ENCODE results near the gene CNTNAP2. TPM values are rescaled to one million over a fixed set of nuclear protein-coding genes. Genes with fewer than 3 reads are reported as not detected.

The CNTNAP2 gene
- total RNA-seq, 3 donors from 2014 or later (not counting 1 experiment from before 2014, with no cell fraction given) = 0.18 to 1.1 TPM; not detected in 1

DNA sequence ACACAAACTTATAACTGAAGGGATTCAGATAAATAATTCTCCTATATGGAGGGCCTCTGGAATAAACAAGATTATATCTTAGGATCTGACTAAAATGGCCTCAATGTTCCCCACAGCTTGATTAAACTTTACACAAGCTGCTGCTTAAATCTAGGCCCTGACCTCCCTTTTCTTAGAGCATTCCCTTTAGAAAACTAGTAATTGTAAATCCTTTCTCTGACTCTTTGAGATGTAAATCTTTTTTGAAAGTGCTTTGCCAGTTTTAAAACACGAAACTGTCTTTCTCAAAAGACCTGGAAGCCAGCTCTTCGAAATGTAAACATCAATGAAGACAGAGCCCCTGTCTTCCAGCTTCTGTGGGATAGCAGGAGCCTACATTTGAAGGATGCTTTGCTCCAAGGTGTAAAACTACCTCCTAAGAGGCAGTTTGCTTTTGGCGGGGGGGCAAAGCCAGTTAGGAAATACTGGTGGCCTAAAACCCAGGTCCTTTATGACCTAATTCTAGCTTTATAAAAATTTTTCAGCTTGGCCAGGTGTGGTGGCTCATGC lies 758.7 kb downstream of the CNTNAP2 start:
- Histone ChIP-seq H3K4me1 (ENCODE audit: control insufficient read depth, insufficient read depth, low read length) (no peaks in the 10 kb centered on the region), H3K36me3 (ENCODE audit: control insufficient read depth, insufficient read depth, low read length) (no peaks in the 10 kb centered on the region), H3K27me3 (ENCODE audit: control insufficient read depth, insufficient read depth, low read length) (no peaks in the 10 kb centered on the region), H3K9me3 (ENCODE audit: control insufficient read depth, insufficient read depth, low read length) (peaks cover 6% of the 10 kb centered on the region), H3K4me3 (ENCODE audit: low read length) (no peak overlapping the region), H3K27ac (ENCODE audit: low read length) (no peak overlapping the region)
- peaks cover 9 to 16% of the 10 kb centered on the region in 2 donors for H3K9me3 Mint-ChIP-seq
- ATAC-seq (no peak), DNase-seq (no peak)
- intact Hi-C loops (cut with micrococcal nuclease) = no loop called here
- no peaks in the 10 kb centered on the region for H3K27me3 Mint-ChIP-seq (ENCODE audit: low read depth in 2 of 2)
- H3K4me1 Mint-ChIP-seq = no peaks in the 10 kb centered on the region
- peaks cover 10% of the 10 kb centered on the region for H3K36me3 Mint-ChIP-seq
- no peak overlapping the region for H3K4me3 Mint-ChIP-seq
- H3K27ac Mint-ChIP-seq = no peak overlapping the region
- TF ChIP-seq, protein P1, sequence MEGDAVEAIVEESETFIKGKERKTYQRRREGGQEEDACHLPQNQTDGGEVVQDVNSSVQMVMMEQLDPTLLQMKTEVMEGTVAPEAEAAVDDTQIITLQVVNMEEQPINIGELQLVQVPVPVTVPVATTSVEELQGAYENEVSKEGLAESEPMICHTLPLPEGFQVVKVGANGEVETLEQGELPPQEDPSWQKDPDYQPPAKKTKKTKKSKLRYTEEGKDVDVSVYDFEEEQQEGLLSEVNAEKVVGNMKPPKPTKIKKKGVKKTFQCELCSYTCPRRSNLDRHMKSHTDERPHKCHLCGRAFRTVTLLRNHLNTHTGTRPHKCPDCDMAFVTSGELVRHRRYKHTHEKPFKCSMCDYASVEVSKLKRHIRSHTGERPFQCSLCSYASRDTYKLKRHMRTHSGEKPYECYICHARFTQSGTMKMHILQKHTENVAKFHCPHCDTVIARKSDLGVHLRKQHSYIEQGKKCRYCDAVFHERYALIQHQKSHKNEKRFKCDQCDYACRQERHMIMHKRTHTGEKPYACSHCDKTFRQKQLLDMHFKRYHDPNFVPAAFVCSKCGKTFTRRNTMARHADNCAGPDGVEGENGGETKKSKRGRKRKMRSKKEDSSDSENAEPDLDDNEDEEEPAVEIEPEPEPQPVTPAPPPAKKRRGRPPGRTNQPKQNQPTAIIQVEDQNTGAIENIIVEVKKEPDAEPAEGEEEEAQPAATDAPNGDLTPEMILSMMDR (IDR thresholded peaks at IDR 0.05) = no peak
- WGBS (ENCODE audit: insufficient coverage) = 78% methylated on average over 3 of the region's 3 CpGs

DNA sequence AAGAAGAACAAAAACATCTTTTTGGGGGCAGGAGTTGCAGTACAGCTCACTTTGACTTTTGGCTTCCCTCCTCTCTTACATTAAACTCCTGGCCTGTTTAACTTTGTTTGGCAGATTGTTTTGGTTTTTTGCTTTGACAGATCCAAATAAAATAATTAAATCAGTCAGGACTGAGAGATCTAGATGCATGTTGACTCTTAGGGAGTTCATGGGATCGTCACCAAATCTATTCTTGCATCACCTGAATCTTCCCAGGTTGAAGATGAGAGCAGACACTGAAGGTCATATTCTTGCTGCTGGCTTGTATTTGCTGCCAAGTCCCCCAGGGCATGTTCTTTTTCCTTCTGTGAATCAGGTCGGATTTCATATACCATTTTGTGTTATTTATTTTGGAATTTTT lies 759.4 kb downstream of the CNTNAP2 start:
- Mint-ChIP-seq H3K27me3 (ENCODE audit: low read depth in 2 of 2) (no peaks in the 10 kb centered on the region), H3K36me3 (peaks cover 10% of the 10 kb centered on the region), H3K27ac (no peak overlapping the region), H3K4me1 (no peaks in the 10 kb centered on the region), H3K9me3 (peaks cover 9 to 16% of the 10 kb centered on the region in 2 donors), H3K4me3 (no peak overlapping the region)
- Histone ChIP-seq H3K9me3 (ENCODE audit: control insufficient read depth, insufficient read depth, low read length) (peaks cover 6% of the 10 kb centered on the region), H3K4me3 (ENCODE audit: low read length) (no peak overlapping the region), H3K27ac (ENCODE audit: low read length) (no peak overlapping the region), H3K4me1 (ENCODE audit: control insufficient read depth, insufficient read depth, low read length) (no peaks in the 10 kb centered on the region), H3K27me3 (ENCODE audit: control insufficient read depth, insufficient read depth, low read length) (no peaks in the 10 kb centered on the region), H3K36me3 (ENCODE audit: control insufficient read depth, insufficient read depth, low read length) (no peaks in the 10 kb centered on the region)
- ATAC-seq (no peak), DNase-seq (no peak)
- WGBS (ENCODE audit: insufficient coverage) = 80% methylated on average over 1 of the region's 2 CpGs
- TF ChIP-seq, protein P1 (IDR thresholded peaks at IDR 0.05) = no peak
- intact Hi-C loops (cut with micrococcal nuclease) = no loop called here

DNA sequence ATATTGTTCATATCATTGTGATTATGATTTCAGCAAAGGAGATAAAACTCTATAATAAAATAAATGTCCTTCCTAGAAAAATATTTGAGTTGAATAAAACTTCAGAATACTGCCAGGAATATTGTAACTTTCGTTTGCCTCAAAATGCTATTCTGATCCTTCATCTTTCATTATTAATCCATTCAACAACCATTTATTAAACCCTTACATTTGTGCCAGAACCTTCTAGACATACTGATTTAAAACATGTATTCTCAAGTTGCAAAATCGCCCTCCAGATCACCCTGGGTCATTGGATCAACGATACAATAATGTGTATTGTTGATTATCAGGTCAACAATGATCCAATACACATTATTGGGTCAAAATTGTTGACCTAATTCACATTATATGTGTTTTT lies 759.8 kb downstream of the CNTNAP2 start:
- H3K9me3 Mint-ChIP-seq = peaks cover 9 to 16% of the 10 kb centered on the region in 2 donors
- Histone ChIP-seq H3K27me3 (ENCODE audit: control insufficient read depth, insufficient read depth, low read length) (no peaks in the 10 kb centered on the region), H3K27ac (ENCODE audit: low read length) (no peak overlapping the region), H3K9me3 (ENCODE audit: control insufficient read depth, insufficient read depth, low read length) (peaks cover 2% of the 10 kb centered on the region), H3K4me3 (ENCODE audit: low read length) (no peak overlapping the region), H3K36me3 (ENCODE audit: control insufficient read depth, insufficient read depth, low read length) (no peaks in the 10 kb centered on the region), H3K4me1 (ENCODE audit: control insufficient read depth, insufficient read depth, low read length) (no peaks in the 10 kb centered on the region)
- no peaks in the 10 kb centered on the region for H3K27me3 Mint-ChIP-seq (ENCODE audit: low read depth in 2 of 2)
- intact Hi-C loops (cut with micrococcal nuclease) = no loop called here
- DNase-seq (no peak), ATAC-seq (no peak)
- no peak overlapping the region for H3K27ac Mint-ChIP-seq
- peaks cover 10% of the 10 kb centered on the region for H3K36me3 Mint-ChIP-seq
- TF ChIP-seq, protein P1 (IDR thresholded peaks at IDR 0.05) = no peak
- no peaks in the 10 kb centered on the region for H3K4me1 Mint-ChIP-seq
- WGBS (ENCODE audit: insufficient coverage) = 100% methylated on average over 3 of the region's 3 CpGs
- no peak overlapping the region for H3K4me3 Mint-ChIP-seq

DNA sequence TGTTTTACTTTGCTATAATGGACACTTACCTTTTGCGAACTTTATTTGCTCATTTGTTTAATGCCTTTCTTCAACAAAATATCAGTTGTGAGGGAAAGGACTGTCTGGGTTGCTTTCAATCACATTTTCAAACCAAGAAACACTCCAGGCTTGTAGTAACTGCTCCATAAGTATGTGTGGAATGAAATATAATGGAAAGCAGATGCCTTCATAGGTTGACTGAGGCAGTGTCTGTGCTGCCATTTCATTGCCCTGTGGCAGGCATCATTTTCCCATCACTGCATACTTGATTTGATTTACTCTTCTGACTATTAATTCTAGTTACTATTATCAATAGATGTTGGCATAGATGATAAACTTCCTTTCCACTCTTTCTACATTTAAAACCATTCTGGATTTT lies 762.3 kb downstream of the CNTNAP2 start:
- H3K4me3 Mint-ChIP-seq = no peak overlapping the region
- DNase-seq (no peak), ATAC-seq (no peak)
- Histone ChIP-seq H3K27me3 (ENCODE audit: control insufficient read depth, insufficient read depth, low read length) (no peaks in the 10 kb centered on the region), H3K4me1 (ENCODE audit: control insufficient read depth, insufficient read depth, low read length) (no peaks in the 10 kb centered on the region), H3K4me3 (ENCODE audit: low read length) (no peak overlapping the region), H3K36me3 (ENCODE audit: control insufficient read depth, insufficient read depth, low read length) (no peaks in the 10 kb centered on the region), H3K27ac (ENCODE audit: low read length) (no peak overlapping the region), H3K9me3 (ENCODE audit: control insufficient read depth, insufficient read depth, low read length) (peaks cover 2% of the 10 kb centered on the region)
- TF ChIP-seq, protein P1 (IDR thresholded peaks at IDR 0.05) = no peak
- H3K36me3 Mint-ChIP-seq = peaks cover 10% of the 10 kb centered on the region
- H3K27ac Mint-ChIP-seq = no peak overlapping the region
- H3K9me3 Mint-ChIP-seq = peaks cover 13 to 14% of the 10 kb centered on the region in 2 donors
- no peaks in the 10 kb centered on the region for H3K4me1 Mint-ChIP-seq
- H3K27me3 Mint-ChIP-seq (ENCODE audit: low read depth in 2 of 2) = no peaks in the 10 kb centered on the region
- no CpG with 5 or more reads among the region's 1 CpG for WGBS (ENCODE audit: insufficient coverage)
- intact Hi-C loops (cut with micrococcal nuclease) = no loop called here

All from natural killer cell (primary cell).